ENCODE results near the gene LRRC56. TPM values are rescaled to one million over a fixed set of nuclear protein-coding genes. Genes with fewer than 3 reads are reported as not detected.
A peak's percentile ranks its signal among the peaks of the same experiment; 100 is the strongest.

LRRC56 gene
- total and polyA plus RNA-seq, 2 donors (not counting 1 experiment from before 2014, with no cell fraction given), result 0.28 to 1.3 TPM

- H3K27ac ChIP-seq (ENCODE audit: insufficient read depth, low read length), result no peak overlapping the region
- no peak overlapping the region for H3K9ac ChIP-seq (ENCODE audit: insufficient read depth, low read length)
- TF ChIP-seq EZH2 (IDR thresholded peaks at IDR 0.05; ENCODE audit: low read length, missing control alignments), result no peak
- TF ChIP-seq CTCF (conservative IDR thresholded peaks at IDR 0.05 in 1 of 2, IDR thresholded peaks at IDR 0.05 in 1 of 2; ENCODE audit: low read depth in 1 of 2, low read length in 2 of 2), result no peak
- peak; percentile 60 to 86 for DNase-seq (ENCODE audit: low read depth in 2 of 2)
- no peaks in the 10 kb centered on the region for H4K20me1 ChIP-seq (ENCODE audit: control insufficient read depth, extremely low read depth, insufficient read depth, low read length)
- H2AFZ ChIP-seq (ENCODE audit: low read length), result no peak overlapping the region
- no peak overlapping the region for H3K4me2 ChIP-seq (ENCODE audit: extremely low read depth, insufficient read depth, low read length)
- no peak overlapping the region for H3K4me3 ChIP-seq (replicated peaks in 1 of 4; ENCODE audit: control extremely low read depth in 1 of 4, insufficient read depth in 1 of 4, low read depth in 3 of 4, low read length in 4 of 4)
- H3K4me1 ChIP-seq (ENCODE audit: control insufficient read depth, extremely low read depth, insufficient read depth, low read length), result peaks cover 3% of the 10 kb centered on the region
- H3K79me2 ChIP-seq (ENCODE audit: control insufficient read depth, insufficient read depth, low read length), result peaks cover 28% of the 10 kb centered on the region
- no peaks in the 10 kb centered on the region for H3K9me3 ChIP-seq (ENCODE audit: control insufficient read depth, insufficient read depth, low read depth, low read length)
- no peaks in the 10 kb centered on the region for H3K27me3 ChIP-seq (ENCODE audit: control insufficient read depth, insufficient read depth, low read length)
- peaks cover 32% of the 10 kb centered on the region for H3K36me3 ChIP-seq (ENCODE audit: control insufficient read depth, insufficient read depth, low read length)
These were observed 50.7 kb downstream of the LRRC56 start for GRCh38 chr11:587978-588380.

- H3K79me2 ChIP-seq (ENCODE audit: control insufficient read depth, insufficient read depth, low read length), result peaks cover 20% of the 10 kb centered on the region
- no peaks in the 10 kb centered on the region for H3K9me3 ChIP-seq (ENCODE audit: control insufficient read depth, insufficient read depth, low read depth, low read length)
- H3K4me1 ChIP-seq (ENCODE audit: control insufficient read depth, extremely low read depth, insufficient read depth, low read length), result peaks cover 3% of the 10 kb centered on the region
- no peak for TF ChIP-seq CTCF (conservative IDR thresholded peaks at IDR 0.05 in 1 of 2, IDR thresholded peaks at IDR 0.05 in 1 of 2; ENCODE audit: low read depth in 1 of 2, low read length in 2 of 2)
- no peak overlapping the region for H3K27ac ChIP-seq (ENCODE audit: insufficient read depth, low read length)
- no peak overlapping the region for H3K4me2 ChIP-seq (ENCODE audit: extremely low read depth, insufficient read depth, low read length)
- H3K36me3 ChIP-seq (ENCODE audit: control insufficient read depth, insufficient read depth, low read length), result peaks cover 35% of the 10 kb centered on the region
- H4K20me1 ChIP-seq (ENCODE audit: control insufficient read depth, extremely low read depth, insufficient read depth, low read length), result no peaks in the 10 kb centered on the region
- no peak for DNase-seq (ENCODE audit: low read depth in 2 of 2)
- H2AFZ ChIP-seq (ENCODE audit: low read length), result no peak overlapping the region
- no peak overlapping the region for H3K9ac ChIP-seq (ENCODE audit: insufficient read depth, low read length)
- H3K4me3 ChIP-seq (replicated peaks in 1 of 4; ENCODE audit: control extremely low read depth in 1 of 4, insufficient read depth in 1 of 4, low read depth in 3 of 4, low read length in 4 of 4), result no peak overlapping the region
- H3K27me3 ChIP-seq (ENCODE audit: control insufficient read depth, insufficient read depth, low read length), result no peaks in the 10 kb centered on the region
These were observed 52.5 kb downstream of the LRRC56 start for GRCh38 chr11:589798-590197.

GRCh38 chr11:590997-591396 is 53.7 kb downstream of the LRRC56 start:
- Histone ChIP-seq H3K79me2 (ENCODE audit: control insufficient read depth, insufficient read depth, low read length) (peaks cover 22% of the 10 kb centered on the region), H3K36me3 (ENCODE audit: control insufficient read depth, insufficient read depth, low read length) (peaks cover 38% of the 10 kb centered on the region)
- TF ChIP-seq EZH2 (IDR thresholded peaks at IDR 0.05; ENCODE audit: low read length, missing control alignments), result no peak
- no peak for TF ChIP-seq CTCF (conservative IDR thresholded peaks at IDR 0.05 in 1 of 2, IDR thresholded peaks at IDR 0.05 in 1 of 2; ENCODE audit: low read depth in 1 of 2, low read length in 2 of 2)

More at GRCh38 chr11:590997-591396, 53.7 kb downstream of the LRRC56 start:
- no peak overlapping the region for H3K4me2 ChIP-seq (ENCODE audit: extremely low read depth, insufficient read depth, low read length)
- H3K4me3 ChIP-seq (replicated peaks in 1 of 4; ENCODE audit: control extremely low read depth in 1 of 4, insufficient read depth in 1 of 4, low read depth in 3 of 4, low read length in 4 of 4), result no peak overlapping the region
- peaks cover 3% of the 10 kb centered on the region for H3K4me1 ChIP-seq (ENCODE audit: control insufficient read depth, extremely low read depth, insufficient read depth, low read length)
- no peaks in the 10 kb centered on the region for H4K20me1 ChIP-seq (ENCODE audit: control insufficient read depth, extremely low read depth, insufficient read depth, low read length)
- no peak overlapping the region for H3K9ac ChIP-seq (ENCODE audit: insufficient read depth, low read length)
- no peak overlapping the region for H2AFZ ChIP-seq (ENCODE audit: low read length)
- no peak for DNase-seq (ENCODE audit: low read depth in 2 of 2)
- H3K27me3 ChIP-seq (ENCODE audit: control insufficient read depth, insufficient read depth, low read length), result no peaks in the 10 kb centered on the region
- no peaks in the 10 kb centered on the region for H3K9me3 ChIP-seq (ENCODE audit: control insufficient read depth, insufficient read depth, low read depth, low read length)
- no peak overlapping the region for H3K27ac ChIP-seq (ENCODE audit: insufficient read depth, low read length)

Data from fibroblast of lung (primary cell).